ENCODE measurements around the gene ECT2L. TPM values are rescaled to one million over a fixed set of nuclear protein-coding genes. Genes with fewer than 3 reads are reported as not detected.

The ECT2L gene
- total RNA-seq, 1 experiment from 2014 or later: not detected

DNA sequence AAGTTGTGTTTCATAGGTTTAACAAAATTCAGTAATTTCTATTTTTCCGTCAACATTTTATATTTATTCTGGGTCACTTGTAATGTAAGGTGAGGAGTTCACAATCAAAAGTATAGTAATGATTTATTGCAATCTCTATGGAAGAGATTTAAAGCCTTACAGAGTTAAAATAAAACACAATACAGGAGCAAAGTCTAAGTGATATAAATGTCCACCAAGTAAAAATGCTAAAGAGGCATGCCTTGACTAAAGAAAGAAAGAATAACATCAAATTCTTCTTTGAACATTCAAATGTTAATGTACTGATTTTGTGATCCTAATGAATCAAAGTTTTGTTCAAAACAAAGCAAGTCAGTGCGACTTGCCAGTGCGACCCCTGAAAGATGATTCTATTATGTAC, 130.7 kb downstream of the ECT2L start:
- no peak for ATAC-seq
- H2AFZ ChIP-seq (ENCODE audit: low read depth, low read length, poor library complexity, severe bottlenecking): no peak overlapping the region
- TF ChIP-seq FOSL1 (IDR thresholded peaks at IDR 0.05; ENCODE audit: low read depth) (no peak), RAD21 (IDR thresholded peaks at IDR 0.05; ENCODE audit: low read depth) (no peak), TCF7L2 (IDR thresholded peaks at IDR 0.05; ENCODE audit: borderline replicate concordance, extremely low read depth, insufficient read depth, insufficient read length) (no peak), JUND (IDR thresholded peaks at IDR 0.05) (no peak), CEBPB (IDR thresholded peaks at IDR 0.05; ENCODE audit: low read depth) (no peak), POLR2AphosphoS5 (IDR thresholded peaks at IDR 0.05; ENCODE audit: low read depth, low read length) (no peak), ZNF274 (IDR thresholded peaks at IDR 0.05; ENCODE audit: low read depth, low read length) (no peak), ELF1 (IDR thresholded peaks at IDR 0.05; ENCODE audit: borderline replicate concordance, low read depth) (no peak), SIN3A (IDR thresholded peaks at IDR 0.05; ENCODE audit: low read depth) (no peak), ATF3 (IDR thresholded peaks at IDR 0.05) (no peak), EZH2phosphoT487 (IDR thresholded peaks at IDR 0.05; ENCODE audit: borderline replicate concordance) (no peak), ZFX (IDR thresholded peaks at IDR 0.05) (no peak), EGR1 (IDR thresholded peaks at IDR 0.05; ENCODE audit: low read depth) (no peak), SP1 (IDR thresholded peaks at IDR 0.05; ENCODE audit: low read depth) (no peak)
- TF ChIP-seq, protein P1, sequence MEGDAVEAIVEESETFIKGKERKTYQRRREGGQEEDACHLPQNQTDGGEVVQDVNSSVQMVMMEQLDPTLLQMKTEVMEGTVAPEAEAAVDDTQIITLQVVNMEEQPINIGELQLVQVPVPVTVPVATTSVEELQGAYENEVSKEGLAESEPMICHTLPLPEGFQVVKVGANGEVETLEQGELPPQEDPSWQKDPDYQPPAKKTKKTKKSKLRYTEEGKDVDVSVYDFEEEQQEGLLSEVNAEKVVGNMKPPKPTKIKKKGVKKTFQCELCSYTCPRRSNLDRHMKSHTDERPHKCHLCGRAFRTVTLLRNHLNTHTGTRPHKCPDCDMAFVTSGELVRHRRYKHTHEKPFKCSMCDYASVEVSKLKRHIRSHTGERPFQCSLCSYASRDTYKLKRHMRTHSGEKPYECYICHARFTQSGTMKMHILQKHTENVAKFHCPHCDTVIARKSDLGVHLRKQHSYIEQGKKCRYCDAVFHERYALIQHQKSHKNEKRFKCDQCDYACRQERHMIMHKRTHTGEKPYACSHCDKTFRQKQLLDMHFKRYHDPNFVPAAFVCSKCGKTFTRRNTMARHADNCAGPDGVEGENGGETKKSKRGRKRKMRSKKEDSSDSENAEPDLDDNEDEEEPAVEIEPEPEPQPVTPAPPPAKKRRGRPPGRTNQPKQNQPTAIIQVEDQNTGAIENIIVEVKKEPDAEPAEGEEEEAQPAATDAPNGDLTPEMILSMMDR (IDR thresholded peaks at IDR 0.05 in 2 of 3, conservative IDR thresholded peaks at IDR 0.05 in 1 of 3; ENCODE audit: borderline replicate concordance in 1 of 3, insufficient read depth in 1 of 3, low read depth in 2 of 3, low read length in 2 of 3): no peak
- TF ChIP-seq, protein P2, sequence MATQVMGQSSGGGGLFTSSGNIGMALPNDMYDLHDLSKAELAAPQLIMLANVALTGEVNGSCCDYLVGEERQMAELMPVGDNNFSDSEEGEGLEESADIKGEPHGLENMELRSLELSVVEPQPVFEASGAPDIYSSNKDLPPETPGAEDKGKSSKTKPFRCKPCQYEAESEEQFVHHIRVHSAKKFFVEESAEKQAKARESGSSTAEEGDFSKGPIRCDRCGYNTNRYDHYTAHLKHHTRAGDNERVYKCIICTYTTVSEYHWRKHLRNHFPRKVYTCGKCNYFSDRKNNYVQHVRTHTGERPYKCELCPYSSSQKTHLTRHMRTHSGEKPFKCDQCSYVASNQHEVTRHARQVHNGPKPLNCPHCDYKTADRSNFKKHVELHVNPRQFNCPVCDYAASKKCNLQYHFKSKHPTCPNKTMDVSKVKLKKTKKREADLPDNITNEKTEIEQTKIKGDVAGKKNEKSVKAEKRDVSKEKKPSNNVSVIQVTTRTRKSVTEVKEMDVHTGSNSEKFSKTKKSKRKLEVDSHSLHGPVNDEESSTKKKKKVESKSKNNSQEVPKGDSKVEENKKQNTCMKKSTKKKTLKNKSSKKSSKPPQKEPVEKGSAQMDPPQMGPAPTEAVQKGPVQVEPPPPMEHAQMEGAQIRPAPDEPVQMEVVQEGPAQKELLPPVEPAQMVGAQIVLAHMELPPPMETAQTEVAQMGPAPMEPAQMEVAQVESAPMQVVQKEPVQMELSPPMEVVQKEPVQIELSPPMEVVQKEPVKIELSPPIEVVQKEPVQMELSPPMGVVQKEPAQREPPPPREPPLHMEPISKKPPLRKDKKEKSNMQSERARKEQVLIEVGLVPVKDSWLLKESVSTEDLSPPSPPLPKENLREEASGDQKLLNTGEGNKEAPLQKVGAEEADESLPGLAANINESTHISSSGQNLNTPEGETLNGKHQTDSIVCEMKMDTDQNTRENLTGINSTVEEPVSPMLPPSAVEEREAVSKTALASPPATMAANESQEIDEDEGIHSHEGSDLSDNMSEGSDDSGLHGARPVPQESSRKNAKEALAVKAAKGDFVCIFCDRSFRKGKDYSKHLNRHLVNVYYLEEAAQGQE (IDR thresholded peaks at IDR 0.05; ENCODE audit: low read depth): no peak
- H3K9me3 ChIP-seq (ENCODE audit: control insufficient read depth in 1 of 2, insufficient read depth in 1 of 2, low read depth in 1 of 2, low read length in 2 of 2): no peaks in the 10 kb centered on the region
- H4K20me1 ChIP-seq (ENCODE audit: insufficient read depth): no peaks in the 10 kb centered on the region
- H3K9ac ChIP-seq (ENCODE audit: low read length): no peak overlapping the region
- H3K79me2 ChIP-seq (ENCODE audit: insufficient read depth, low read length): no peaks in the 10 kb centered on the region; the same call in 1 of the 2 replicates
- ChIA-PET RAD21 (ENCODE audit: low non-redundant PET in 1 of 2, low total read pairs in 2 of 2, uncharacterized antibody in 2 of 2, unreplicated experiment in 2 of 2) (no interaction called here), POLR2A (no interaction called here), CTCF (no interaction called here)
- intact Hi-C loops (cut with micrococcal nuclease): no loop called here
- no peak for DNase-seq (ENCODE audit: low read depth, low spot score)
- no peak overlapping the region for H3K27ac ChIP-seq (ENCODE audit: low read depth, low read length)
- no peaks in the 10 kb centered on the region for H3K9me2 ChIP-seq (ENCODE audit: insufficient read depth)
- H3K4me2 ChIP-seq (ENCODE audit: low read length): no peak overlapping the region
- H3K27me3 ChIP-seq (ENCODE audit: insufficient read depth, low read length): no peaks in the 10 kb centered on the region
- BruUV-seq (replicated peaks): no TSS peak
- no peaks in the 10 kb centered on the region for H3K4me1 ChIP-seq (ENCODE audit: control insufficient read depth in 1 of 2, insufficient read depth in 2 of 2, low read length in 2 of 2)
- H3K36me3 ChIP-seq (ENCODE audit: control insufficient read depth in 1 of 2, insufficient read depth in 2 of 2, low read length in 2 of 2): peaks cover 0 to 16% of the 10 kb centered on the region in 2 experiments; a peak in 2 of 4 replicates
- no peak overlapping the region for H3K4me3 ChIP-seq (replicated peaks in 1 of 2; ENCODE audit: low read depth in 1 of 2, low read length in 2 of 2)
